Liver (tissue), 3 donors: ENCODE data around the gene MSI2.

Experiments
- ATF3 ChIP-seq: IDR thresholded peaks from 2 replicates; pipeline ENCODE4 v1.6.1; 2016; ENCODE audit warnings: antibody characterized with exemption
- CTCF ChIP-seq: fragments of 150-350 bp; IDR thresholded peaks from 2 replicates; pipeline ENCODE4 v1.5.1; 2017; ENCODE audit warnings: improper control_type of control experiment, low read depth, low read length; ENCODE audit not compliant: missing input control
- GABPA ChIP-seq, 2 donors: IDR thresholded peaks in 1 of 2; conservative IDR thresholded peaks in 1 of 2; 2 replicates each; pipeline ENCODE4 v1.6.1; 2016; ENCODE audit warnings: antibody characterized with exemption in 2 of 2, mild to moderate bottlenecking in 1 of 2, moderate library complexity in 1 of 2
- MAX ChIP-seq: IDR thresholded peaks from 2 replicates; pipeline ENCODE4 v1.6.1; 2016; ENCODE audit warnings: antibody characterized with exemption
- RAD21 ChIP-seq, 2 donors: IDR thresholded peaks; 2 replicates each; pipeline ENCODE4 v1.6.1; 2016; ENCODE audit warnings: antibody characterized with exemption in 2 of 2, mild to moderate bottlenecking in 2 of 2
- REST ChIP-seq: IDR thresholded peaks from 2 replicates; pipeline ENCODE4 v1.6.1; 2016; ENCODE audit warnings: antibody characterized with exemption, mild to moderate bottlenecking
- SP1 ChIP-seq: IDR thresholded peaks from 2 replicates; pipeline ENCODE4 v1.6.1; 2018; ENCODE audit warnings: antibody characterized with exemption, mild to moderate bottlenecking
- TAF1 ChIP-seq: conservative IDR thresholded peaks from 2 replicates; pipeline ENCODE4 v1.6.1; 2016; ENCODE audit warnings: antibody characterized with exemption, mild to moderate bottlenecking
- donor health status: healthy.
- donor health status: healthy.

GRCh38 chr17:57703273-57703672 is 446.9 kb downstream of the MSI2 start:
- TF ChIP-seq CTCF (no peak), TAF1 (no peak), MAX (no peak), ATF3 (no peak), SP1 (no peak), REST (no peak), RAD21 (IDR thresholded peaks at IDR 0.05) (no peak), GABPA (IDR thresholded peaks at IDR 0.05 in 1 of 2, conservative IDR thresholded peaks at IDR 0.05 in 1 of 2) (no peak)
